Measurements from ENCODE around the gene TSPAN9.

The TSPAN9 gene

DNA sequence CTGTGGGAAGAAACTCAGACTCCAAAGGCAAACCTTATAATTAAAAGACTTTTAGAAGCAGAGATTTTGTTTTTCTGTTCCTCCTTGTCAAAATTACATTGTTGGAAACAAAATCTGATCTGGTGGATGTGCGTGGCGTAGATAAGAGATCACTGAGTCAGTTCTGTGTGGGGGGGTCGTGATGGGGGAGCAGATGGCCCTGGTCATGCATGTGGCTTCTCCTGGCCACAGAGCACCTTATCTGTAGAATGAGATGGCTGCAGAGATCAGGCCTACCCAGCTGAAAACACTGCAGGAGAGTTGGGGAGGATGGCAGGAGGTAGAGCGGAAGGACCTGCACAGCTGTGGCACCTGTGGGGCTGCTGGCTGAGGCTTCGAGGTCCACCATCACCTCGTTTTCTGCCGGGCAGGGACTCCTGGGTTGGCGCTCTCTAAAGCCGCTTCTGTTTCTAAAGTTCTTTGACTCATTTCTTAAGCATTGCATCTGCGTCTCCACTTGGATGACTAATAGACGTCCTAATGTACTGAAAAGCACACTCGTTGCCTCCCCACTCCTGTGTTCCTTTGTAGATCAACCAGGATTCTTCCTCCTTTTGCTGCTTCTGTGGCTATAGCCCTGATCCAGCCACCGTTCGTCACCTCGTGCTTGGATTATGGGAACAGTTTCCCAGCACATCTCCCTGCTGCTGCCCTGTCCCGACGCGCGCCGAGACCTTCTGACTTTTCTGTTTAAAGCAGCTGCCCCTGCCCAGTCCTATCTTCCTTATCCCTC lies 93.4 kb downstream of the TSPAN9 start:
- no peak for DNase-seq

DNA sequence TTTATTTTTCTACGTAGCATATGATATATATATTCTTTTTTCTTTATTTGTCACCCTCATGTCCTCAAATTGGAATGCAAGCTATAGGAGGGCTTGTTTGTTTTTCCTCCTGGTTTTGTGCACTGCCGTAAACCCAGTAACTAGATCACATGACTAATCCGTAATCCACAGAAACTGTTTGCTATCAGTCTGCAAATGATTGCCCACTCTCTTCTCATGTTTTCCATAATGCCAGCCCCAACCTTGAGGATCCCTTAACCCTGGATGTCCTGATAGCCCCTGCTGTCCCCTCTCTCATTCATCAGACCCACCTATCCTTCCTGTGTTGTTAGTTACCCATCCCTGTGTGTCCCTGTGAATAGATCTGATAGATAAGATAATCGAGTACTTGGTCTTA lies 94.0 kb downstream of the TSPAN9 start:
- DNase-seq, result no peak

DNA sequence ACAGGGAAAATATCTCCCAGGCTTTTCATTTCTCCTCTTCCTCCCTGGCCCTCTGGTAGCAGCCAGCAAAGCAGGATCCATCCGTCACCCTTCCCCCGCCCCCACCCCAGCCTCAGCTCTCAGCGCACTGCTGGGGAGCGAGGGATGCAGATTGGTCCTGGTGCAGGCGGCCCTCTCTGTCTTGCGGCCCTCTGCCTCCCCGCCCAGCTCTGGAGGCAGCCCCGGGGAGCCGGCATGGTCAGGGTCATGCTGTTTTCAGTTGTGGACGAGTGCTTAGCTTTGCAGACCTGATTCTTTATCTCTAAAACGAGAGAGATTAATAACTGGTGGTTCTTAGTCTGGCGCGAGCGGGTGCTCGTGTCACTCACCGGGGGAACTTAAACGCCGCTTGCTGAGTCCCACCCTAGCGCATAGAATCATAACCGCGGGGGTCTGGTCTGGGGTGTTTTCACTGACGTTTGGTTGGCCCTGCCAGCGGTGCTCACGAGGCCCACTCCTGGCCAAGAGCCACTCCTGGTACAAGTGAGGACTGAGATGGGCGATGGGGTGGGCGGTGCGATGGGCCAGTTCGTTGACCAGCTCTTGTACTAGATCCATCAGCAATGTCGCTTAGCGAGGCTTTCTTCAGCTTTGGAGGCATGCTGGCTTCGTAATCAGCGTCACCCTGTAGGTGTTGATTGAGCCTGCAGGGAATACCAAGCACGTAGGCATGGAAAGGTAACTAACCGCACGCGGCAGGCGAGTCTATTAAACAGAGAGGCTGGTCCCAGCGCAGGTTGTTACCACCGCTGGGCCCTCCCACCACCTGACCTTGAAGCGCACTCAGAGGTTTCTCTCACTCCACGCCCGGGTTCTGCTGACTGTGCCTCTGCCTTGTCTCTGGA lies 95.2 kb downstream of the TSPAN9 start:
- DNase-seq, result no peak

DNA sequence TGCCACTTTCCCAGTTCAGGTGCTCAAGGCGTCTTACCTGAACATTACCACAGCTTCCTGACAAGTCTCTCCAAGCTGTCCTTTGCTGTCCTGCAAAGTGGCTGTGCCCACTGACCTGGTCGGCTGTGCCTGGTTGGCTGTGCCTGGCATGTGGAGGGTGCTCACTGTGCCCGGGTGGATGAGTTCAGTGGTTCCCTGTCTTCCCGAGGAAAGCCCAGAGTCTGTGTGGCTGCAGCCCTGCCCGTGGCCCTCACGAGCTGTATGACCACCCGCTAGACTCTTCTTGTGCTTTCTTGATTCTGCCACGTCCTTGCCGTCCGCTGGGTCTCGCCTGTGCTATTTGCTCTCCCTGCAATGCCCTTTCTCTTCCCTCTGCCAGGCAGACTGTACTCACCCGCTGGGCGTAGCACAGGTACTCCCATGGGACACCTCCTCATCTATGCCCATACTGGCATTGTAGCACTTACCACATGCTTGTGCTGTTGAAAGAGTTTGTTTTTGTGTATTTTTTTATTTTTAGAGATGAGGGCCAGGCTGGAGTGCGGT lies 95.9 kb downstream of the TSPAN9 start:
- no peak for DNase-seq

DNA sequence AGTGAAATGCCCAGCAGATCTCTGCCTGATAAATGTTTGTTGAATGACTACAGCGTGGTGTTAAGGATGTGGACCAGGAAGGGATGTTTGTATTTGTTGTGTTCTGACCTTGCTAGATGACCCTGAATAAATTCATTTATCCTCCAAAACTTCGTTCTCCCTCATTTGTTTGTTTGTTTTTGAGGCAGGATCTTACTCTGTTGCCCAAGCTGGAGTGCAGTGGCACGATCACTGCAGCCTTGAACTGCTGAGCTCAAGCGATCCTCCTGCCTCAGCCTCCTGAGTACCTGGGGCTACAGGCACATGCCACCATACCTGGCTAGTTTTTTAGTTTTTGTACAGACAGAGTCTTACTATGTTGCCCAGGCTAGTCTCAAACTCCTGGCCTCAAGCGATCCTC lies 96.7 kb downstream of the TSPAN9 start:
- no peak for DNase-seq

DNA sequence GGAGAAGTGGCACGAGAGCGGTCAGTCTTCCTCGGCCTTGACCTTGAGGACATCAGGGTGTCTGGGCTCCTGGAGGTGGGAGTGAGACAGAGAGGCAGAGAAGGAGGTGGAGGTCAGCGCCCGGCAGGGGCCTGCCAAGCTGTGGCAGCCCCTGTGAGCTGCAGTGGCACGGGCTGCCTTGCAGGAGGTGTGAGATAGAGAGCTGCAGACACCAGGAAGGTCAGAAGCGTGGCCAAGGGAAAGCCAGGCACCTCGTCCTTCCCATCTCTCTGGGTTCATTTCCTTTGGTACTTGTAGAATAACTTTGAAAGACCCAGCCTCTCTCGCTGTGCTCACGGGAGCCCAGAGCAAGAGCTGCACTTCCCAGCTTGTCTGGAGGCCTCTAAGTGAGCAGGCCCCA lies 98.1 kb downstream of the TSPAN9 start:
- DNase-seq, result no peak

DNA sequence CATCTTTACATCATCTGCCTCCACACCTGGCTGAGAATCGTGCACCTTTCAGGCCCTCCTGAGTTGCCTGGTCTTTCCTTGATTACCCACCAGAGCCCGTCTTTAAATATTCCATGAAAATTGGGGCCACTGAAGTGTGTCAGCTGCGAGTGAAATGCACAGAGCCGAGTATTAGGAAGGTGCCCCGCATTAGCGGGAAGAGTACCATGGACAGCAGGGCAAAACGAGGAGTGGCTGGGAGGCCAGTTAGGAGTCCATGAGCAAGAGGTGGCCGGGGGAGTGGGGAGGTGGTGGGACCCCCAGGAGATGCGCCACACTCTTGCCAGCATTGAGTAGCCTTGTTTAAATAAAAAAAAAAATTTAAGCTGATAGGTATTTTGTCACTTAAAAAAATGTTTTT lies 99.6 kb downstream of the TSPAN9 start:
- no peak for DNase-seq

DNA sequence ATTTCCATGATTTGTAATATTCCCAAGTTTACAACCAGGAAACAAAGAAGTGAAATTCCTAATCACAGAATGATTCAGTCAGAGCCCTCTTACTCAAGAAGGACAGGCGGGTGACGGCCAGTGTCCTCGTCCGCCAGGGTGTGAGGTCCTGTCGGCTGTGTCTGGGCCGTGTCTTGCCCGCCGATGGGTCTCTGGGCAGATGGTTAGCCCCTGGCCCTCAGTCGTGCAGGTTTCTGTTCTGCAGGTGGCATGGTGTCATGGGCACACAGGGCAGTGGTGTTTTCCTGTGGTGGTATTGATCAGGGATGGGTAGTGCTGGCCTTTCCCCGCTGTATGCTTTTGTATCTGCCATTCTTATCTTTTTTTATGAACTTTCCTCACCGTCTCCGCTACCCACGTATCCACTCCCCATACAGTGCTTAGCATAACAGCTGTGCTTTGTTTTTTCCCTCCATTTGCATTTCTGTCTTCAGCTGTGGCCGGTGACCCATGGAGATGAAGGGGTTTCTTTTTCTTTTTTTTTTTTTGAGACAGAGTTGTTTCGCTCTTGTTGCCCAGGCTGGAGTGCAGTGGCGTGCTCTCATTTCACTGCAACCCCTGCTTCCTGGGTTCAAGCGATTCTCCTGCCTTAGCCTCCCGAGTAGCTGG lies 100.7 kb downstream of the TSPAN9 start:
- DNase-seq, result no peak

DNA sequence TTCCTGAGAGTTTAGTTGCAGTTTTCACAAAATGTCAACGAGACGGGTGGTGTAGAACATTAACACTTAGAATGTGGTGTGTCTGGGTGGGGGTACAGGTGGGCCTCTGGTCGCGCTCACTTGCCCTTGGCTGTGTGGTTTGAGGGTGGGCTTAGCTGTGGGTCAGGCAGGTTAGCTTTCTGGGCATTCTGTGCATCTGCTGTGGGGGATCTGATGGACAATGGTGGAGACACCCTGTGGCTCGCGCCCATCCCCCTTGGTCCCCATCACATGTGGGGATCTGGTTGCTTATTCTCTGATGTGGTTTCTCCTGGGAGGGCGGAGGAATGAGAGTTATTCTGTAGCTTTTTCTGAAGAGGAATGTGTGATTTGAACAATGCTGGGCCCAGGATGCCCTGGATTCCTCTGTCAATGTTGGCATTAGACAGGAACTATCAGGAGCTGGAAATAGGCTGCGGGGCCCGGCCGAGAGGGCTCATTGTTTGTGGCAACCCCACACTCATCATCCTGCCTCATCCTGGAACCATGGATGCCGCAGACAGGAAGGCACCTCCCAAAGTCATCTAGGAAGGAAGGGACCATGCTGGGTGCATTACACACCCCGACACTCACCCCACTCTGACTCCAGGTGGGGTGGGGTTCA lies 101.6 kb downstream of the TSPAN9 start:
- DNase-seq, result no peak

DNA sequence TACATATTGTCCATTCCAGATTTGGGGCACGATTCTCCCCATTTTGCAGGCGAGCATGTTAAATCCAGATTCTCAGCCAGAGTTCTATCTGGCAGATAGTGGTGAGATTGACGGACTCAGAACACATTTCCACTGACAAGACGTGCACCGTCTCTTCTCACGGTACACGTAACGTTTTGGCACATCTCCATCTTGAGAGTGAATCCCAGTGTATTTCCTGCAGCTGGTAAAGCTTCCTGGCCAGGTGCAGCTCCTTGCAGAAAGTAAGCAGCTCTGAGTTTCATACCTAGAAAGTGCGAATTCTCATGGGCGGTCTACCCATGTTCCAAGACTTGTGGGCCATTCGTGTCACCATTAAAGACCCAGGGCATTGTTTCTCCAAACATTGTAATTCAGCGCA lies 102.6 kb downstream of the TSPAN9 start:
- DNase-seq, result no peak

DNA sequence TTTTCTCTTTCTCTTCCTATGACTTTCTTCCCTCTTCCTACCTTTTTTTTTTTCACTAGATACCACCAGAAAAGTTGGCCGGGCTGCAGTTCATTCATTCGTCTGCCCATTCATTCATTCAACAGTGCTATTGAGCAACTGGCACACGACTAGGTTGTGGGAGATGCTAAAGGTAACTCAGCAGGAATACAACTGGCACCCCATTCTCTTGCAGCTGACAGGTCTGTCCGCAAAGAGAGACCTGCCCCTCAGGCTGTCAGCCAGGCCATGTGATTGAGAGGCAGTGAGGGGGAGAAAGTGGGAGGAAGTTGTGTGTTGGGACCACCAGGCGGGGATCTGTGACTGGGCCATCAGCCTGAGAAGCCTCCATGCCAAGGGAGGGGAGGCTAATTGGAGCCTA lies 105.2 kb downstream of the TSPAN9 start:
- no peak for DNase-seq

DNA sequence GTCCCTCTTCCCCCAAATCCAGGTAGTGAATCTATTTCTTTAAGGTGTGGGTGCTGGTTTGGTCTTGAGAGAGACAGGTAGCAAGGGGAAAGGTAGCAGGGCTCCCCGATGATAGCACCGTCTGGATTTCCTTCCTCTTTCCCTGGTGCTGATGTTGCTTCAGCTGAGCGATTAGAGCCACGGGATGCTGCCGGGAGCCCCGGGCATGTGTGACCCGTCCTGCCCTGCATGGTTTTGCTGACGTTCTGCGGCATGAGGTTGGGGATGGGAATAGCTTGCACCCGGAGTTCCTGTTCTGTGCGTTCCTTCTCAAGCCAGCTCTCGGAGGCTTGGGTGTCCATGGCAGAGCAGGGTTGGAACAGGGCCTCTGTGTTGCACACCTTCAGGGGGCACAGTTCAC lies 107.3 kb downstream of the TSPAN9 start:
- DNase-seq, result no peak

DNA sequence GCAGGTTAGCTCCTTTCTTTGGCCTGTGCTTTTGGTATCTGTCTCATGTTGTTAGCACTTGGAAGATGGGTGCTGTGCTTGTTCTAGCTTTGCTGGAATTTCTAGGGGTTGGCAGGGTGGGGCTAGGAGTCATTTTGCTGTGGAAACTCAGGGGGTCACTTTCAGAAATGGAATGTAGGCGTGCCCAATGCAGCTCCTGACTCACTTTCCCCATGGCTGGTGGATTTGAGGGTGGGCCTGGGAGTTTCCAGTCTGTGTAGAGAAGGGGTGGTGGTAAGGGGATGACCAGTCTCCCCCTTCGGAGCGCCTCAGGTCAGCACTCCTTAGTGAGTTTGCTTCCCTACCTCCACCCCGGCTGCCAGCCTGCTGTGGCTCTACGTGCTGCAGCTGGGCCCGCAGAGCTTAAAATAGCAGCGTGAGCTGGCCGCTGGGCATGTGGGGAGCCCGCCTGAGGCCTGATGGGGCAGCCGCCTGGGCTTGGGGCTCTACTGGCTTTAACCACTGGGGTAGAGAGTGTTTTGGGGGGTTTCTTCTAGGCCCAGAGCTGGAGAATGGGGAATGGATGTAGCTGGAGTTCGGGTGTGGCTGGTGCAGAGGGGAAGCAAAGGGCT lies 108.2 kb downstream of the TSPAN9 start:
- no peak for DNase-seq

DNA sequence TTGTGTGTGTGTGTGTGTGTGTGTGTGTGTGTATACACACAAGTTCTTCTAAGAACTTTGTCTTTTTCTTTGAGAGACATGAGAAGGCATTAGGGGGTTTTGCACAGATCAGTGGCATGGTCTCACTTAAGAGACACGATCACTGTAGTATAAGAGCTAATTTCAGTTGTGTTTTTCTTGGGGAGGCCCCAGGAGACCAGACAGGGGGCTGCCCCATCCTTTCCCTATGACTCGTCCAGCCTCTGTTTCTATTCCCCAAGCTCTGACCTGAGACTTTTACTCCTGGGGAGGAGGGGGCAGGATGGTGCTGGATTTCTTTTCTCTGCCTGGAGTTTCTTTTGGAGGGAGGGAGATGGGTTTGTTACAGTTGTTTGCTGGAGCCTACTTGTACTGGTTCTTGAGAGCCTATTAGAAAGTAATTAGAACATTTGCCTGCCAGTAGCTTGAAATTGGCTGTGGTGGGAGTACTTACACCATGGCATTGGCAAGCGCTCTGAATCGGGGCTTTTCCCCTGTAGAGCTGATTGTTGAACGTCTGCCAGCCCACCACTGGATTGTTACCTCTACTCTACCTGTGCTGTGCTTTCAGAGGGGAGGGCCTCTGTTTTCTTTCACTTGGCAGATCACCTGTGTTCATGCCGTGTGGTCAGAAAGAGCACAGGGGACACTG lies 109.5 kb downstream of the TSPAN9 start:
- no peak for DNase-seq

DNA sequence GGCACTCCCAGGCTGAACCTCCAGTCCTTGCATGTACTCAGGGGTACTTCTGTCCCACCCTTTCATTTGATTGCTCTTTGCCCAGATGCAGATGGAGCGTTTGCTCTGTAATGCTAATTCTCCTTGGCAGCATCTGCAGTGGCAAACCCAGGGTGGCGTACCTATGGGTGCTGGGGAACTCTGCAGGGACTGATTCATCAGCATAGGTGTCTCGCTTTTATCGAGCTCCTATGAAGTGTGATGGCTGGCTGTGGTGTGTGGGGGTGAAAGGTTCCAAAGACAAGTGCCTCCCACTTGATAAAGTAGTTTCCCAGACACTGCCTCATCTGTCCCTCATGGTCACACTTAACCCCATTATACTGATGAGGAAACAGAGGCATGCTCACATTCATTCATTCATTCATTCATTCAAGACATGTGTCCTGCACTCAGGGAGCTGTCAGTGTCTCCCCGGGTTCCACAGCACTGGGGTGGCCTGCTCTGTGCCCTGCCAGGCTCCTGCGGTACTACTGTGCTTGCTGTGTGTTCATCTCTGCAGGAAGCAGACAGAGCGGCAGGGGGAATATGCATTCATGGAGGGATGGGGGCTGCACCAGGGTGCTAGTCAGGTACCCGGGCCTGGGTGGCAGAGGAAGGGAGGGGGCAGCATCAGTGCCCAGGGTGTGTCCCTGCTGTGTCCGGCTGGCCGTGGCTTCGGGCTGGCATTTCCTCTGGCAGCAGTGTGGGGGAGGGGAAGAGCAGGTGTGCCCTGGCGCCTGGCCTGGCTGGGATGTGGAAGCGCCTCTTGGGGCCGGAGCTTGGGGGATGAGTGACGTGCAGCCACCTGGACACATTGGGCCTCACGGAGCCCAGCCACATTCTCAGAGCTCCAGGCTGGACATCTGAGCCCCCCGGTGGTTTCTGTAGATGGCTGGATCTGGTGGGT lies 110.9 kb downstream of the TSPAN9 start:
- DNase-seq, result no peak

DNA sequence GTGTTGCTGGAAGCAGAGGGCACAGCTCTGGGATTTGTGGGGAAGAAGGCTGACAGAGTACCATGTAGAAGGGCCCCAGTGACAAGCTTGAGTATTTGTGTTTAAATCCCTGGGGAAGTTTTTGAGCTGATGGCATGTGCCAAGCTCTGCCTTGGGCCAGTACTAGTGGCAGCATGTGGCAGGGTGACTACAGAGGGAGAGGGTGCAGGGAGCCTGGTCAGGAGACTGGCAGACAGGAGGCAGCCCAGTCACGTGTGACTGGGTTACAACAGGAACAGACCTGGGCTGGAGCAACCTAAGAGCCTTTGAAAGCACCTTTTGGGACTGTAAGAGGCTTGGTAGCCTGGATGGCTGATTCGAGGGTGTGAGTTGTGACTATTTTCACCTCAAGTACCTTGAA lies 112.1 kb downstream of the TSPAN9 start:
- DNase-seq, result no peak

DNA sequence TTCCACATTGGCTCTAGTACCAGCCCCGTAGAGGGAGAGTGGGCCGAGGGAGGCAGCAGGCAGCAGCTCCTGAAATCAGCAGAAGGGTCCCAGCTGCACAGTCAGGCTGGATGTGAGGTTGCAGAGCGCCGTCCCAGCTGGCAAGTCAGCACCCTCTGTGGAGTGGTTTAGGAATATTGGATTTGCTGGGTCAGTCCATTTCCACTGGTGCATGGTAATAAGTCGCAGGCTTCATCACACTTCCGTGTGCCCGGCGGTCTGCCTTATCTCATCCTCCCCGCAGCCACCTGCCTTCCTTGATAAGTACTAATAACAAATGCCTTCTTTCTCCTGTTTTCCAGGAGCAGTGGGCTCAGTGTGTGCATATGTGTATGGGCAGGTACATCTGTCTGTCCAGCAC lies 112.9 kb downstream of the TSPAN9 start:
- DNase-seq, result no peak

DNA sequence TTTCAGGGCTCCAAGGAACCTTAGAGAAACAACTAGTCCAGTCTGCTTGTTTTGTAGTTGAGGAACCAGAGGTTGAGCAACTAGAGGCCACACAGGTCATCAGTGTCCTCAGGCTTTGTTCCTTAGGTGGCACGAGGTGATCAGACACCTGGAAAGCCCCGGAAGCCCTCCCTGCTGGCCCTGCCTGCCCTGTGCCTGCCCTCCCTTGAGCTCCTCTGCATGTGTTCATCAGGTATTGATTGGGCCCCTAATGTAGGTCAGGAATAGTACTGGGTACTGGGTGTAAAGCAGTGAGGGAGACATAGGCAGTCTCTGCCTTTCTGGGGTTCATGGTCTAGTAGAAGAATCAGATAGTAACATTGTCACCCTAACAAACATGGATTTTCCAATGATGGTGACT lies 114.3 kb downstream of the TSPAN9 start:
- no peak for DNase-seq

DNA sequence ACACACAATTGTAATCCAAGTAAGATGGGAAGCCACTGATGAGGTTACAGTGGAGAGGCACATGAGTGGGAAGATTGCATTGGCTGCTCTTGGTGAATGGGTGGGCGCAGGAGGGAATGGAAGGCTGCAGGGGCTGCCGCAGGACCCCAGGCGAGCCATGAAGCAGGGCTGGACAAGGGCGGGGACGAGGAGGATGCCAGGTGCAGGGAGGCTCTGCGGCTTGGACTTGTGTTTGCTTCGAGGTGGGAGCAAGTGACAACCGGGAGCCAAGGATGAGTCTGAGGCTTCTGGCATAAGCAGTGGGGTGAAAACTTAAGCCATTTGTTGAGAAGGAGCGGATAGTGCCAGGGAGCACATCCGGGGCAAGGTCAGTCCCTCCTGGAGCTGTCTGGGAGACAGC lies 115.0 kb downstream of the TSPAN9 start:
- no peak for DNase-seq

DNA sequence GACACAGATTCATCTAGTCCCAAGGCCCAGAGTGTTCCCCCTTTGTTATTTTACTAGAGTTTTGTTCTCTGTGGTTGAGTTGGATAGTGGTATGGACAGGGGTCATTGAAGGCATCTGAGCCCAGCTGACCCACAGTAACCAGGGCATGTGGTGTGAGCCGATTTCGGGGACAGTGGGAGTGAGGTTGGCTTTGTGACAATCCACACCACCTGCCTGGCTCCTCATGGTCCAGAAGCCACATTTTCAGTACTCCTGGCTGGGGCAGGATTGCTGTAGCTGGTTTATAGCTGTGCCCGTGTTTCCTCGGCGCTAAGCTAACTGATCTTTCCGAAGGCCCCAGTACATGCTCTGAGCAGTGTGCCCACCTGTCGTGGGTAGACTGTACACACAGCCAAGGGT lies 116.0 kb downstream of the TSPAN9 start:
- DNase-seq, result no peak

DNA sequence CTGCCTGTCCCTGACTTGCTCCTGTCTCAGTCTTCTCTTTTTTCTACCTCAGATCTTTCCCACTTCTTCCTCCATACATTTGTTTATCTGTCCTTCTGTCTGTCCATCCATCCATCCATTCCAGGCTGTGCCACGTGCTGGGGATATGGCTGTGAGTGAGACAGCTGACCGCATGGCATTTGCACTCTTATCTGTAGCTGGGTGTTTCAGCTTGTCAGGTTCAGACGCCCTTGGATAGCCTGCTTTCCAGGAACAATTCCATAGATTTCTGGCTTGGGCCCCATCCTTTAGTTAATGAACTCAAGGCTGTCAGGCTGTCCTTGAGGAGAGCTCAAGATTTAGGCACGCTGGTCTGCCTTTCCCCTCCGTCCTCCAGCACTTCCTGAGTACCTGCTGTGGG lies 116.6 kb downstream of the TSPAN9 start:
- DNase-seq, result no peak

Data from stimulated activated CD8-positive, alpha-beta memory T cell treated with anti-CD3 and anti-CD28 coated beads, Interleukin-4, amount 100 ng/mL, for 48 hours (primary cell).